Trophoblast cell (in vitro differentiated cells and primary cell): Measurements from ENCODE around the gene SLC6A16.

Experiments
- DNase-seq, 2 donors: peaks; one replicate each; pipeline ENCODE4 v3.0.0-alpha.2; 2016
- H2AFZ ChIP-seq: 2 replicates; pipeline ENCODE4 v1.6.1; 2013; ENCODE audit warnings: low read length, moderate library complexity, mild to moderate bottlenecking; ENCODE audit not compliant: insufficient read depth, poor library complexity
- H2AK5ac ChIP-seq: 2 replicates; pipeline ENCODE4 v1.6.1; 2013; ENCODE audit warnings: mild to moderate bottlenecking, low read length
- H2BK120ac ChIP-seq: 2 replicates; pipeline ENCODE4 v1.6.1; 2013; ENCODE audit warnings: low read length, mild to moderate bottlenecking, moderate library complexity; ENCODE audit not compliant: insufficient read depth, poor library complexity
- H2BK12ac ChIP-seq: 2 replicates; pipeline ENCODE4 v1.6.1; 2013; ENCODE audit warnings: mild to moderate bottlenecking, low read length, moderate library complexity
- H2BK5ac ChIP-seq: 2 replicates; pipeline ENCODE4 v1.6.1; 2013; ENCODE audit warnings: low read length, low read depth, moderate library complexity, mild to moderate bottlenecking; ENCODE audit not compliant: poor library complexity
- H3K14ac ChIP-seq: 2 replicates; pipeline ENCODE4 v1.6.1; 2013; ENCODE audit warnings: mild to moderate bottlenecking, low read length
- H3K18ac ChIP-seq: 2 replicates; pipeline ENCODE4 v1.6.1; 2013; ENCODE audit warnings: mild to moderate bottlenecking, low read length
- H3K23ac ChIP-seq: 2 replicates; pipeline ENCODE4 v1.6.1; 2013; ENCODE audit warnings: low read length
- H3K27ac ChIP-seq: 2 replicates; pipeline ENCODE4 v1.5.1; 2013; ENCODE audit warnings: low read depth, mild to moderate bottlenecking, inconsistent platforms, low read length, moderate library complexity
- H3K27me3 ChIP-seq: 2 replicates; pipeline ENCODE4 v1.6.1; 2013; ENCODE audit warnings: inconsistent platforms, mild to moderate bottlenecking, low read length, moderate library complexity; ENCODE audit not compliant: insufficient read depth
- H3K36me3 ChIP-seq, 2 experiments: 1 replicate in 1 of 2; 2 replicates in 1 of 2; pipeline ENCODE4 v1.6.1; 2013; ENCODE audit warnings: low read length in 2 of 2, mild to moderate bottlenecking in 2 of 2, moderate library complexity in 1 of 2; ENCODE audit not compliant: insufficient read depth in 2 of 2, control insufficient read depth in 1 of 2
- H3K4ac ChIP-seq: 2 replicates; pipeline ENCODE4 v1.6.1; 2013; ENCODE audit warnings: low read depth, mild to moderate bottlenecking, low read length, moderate library complexity
- H3K4me1 ChIP-seq, 2 experiments: 1 replicate in 1 of 2; 2 replicates in 1 of 2; pipeline ENCODE4 v1.6.1; 2013; ENCODE audit warnings: low read length in 2 of 2, mild to moderate bottlenecking in 2 of 2, moderate library complexity in 1 of 2; ENCODE audit not compliant: insufficient read depth in 2 of 2, control insufficient read depth in 1 of 2
- H3K4me2 ChIP-seq: 2 replicates; pipeline ENCODE4 v1.6.1; 2013; ENCODE audit warnings: inconsistent platforms, mild to moderate bottlenecking, low read length, moderate library complexity
- H3K4me3 ChIP-seq: 2 replicates; pipeline ENCODE4 v1.5.1; 2013; ENCODE audit warnings: mild to moderate bottlenecking, low read depth, low read length, inconsistent platforms
- H3K79me1 ChIP-seq: one replicate; pipeline ENCODE4 v1.6.1; 2013; ENCODE audit warnings: low read length
- H3K79me2 ChIP-seq: 2 replicates; pipeline ENCODE4 v1.6.1; 2013; ENCODE audit warnings: low read length, mild to moderate bottlenecking; ENCODE audit not compliant: control insufficient read depth, insufficient read depth, poor library complexity
- H3K9ac ChIP-seq: 2 replicates; pipeline ENCODE4 v1.6.1; 2013; ENCODE audit warnings: mild to moderate bottlenecking, low read length
- H3K9me3 ChIP-seq: 2 replicates; pipeline ENCODE4 v1.6.1; 2013; ENCODE audit warnings: low read depth, mild to moderate bottlenecking, control low read depth, inconsistent platforms, low read length; ENCODE audit not compliant: insufficient read depth
- H4K12ac ChIP-seq: 2 replicates; pipeline ENCODE4 v1.6.1; 2013; ENCODE audit warnings: low read depth, mild to moderate bottlenecking, low read length, moderate library complexity
- H4K8ac ChIP-seq: 2 replicates; pipeline ENCODE4 v1.6.1; 2013; ENCODE audit warnings: low read depth, mild to moderate bottlenecking, low read length, moderate library complexity
- H4K91ac ChIP-seq: one replicate; pipeline ENCODE4 v1.6.1; 2013; ENCODE audit warnings: low read depth, mild to moderate bottlenecking, low read length, moderate library complexity
- WGBS: extraction: QIAGEN DNeasy Blood & Tissue Kit; methylation state at CpG from one replicate; pipeline ENCODE4 v1.1.7; 2013; ENCODE audit warnings: missing lambda C conversion rate; ENCODE audit not compliant: insufficient read length, insufficient coverage; ENCODE audit errors: extremely low coverage; 5-methylcytosine and 5-hydroxymethylcytosine counted together

Gene SLC6A16

GRCh38 chr19:49318296-49318695 lies 6.7 kb downstream of the SLC6A16 start:
- Histone ChIP-seq H3K4me1 (no peaks in the 10 kb centered on the region), H2BK120ac (no peak overlapping the region), H3K4ac (no peak overlapping the region), H2AFZ (no peak overlapping the region), H3K14ac (no peak overlapping the region), H2AK5ac (no peak overlapping the region), H2BK5ac (no peak overlapping the region), H3K9me3 (peaks cover 2% of the 10 kb centered on the region), H3K9ac (no peak overlapping the region), H3K23ac (no peak overlapping the region), H3K79me1 (no peaks in the 10 kb centered on the region), H3K79me2 (no peaks in the 10 kb centered on the region), H3K27me3 (no peaks in the 10 kb centered on the region), H4K8ac (no peak overlapping the region), H3K4me2 (no peak overlapping the region), H3K4me3 (no peak overlapping the region), H4K91ac (no peak overlapping the region), H2BK12ac (no peak overlapping the region), H3K18ac (no peak overlapping the region), H4K12ac (no peak overlapping the region), H3K27ac (no peak overlapping the region), H3K36me3 (peaks cover 1 to 2% of the 10 kb centered on the region in 2 experiments)
- DNase-seq: no peak

GRCh38 chr19:49316284-49316683 lies 8.7 kb downstream of the SLC6A16 start:
- Histone ChIP-seq H2AK5ac (no peak overlapping the region), H3K4ac (no peak overlapping the region), H3K4me3 (no peak overlapping the region), H3K14ac (no peak overlapping the region), H4K12ac (no peak overlapping the region), H3K4me1 (no peaks in the 10 kb centered on the region), H3K36me3 (peaks cover 0 to 1% of the 10 kb centered on the region in 2 experiments), H3K79me2 (no peaks in the 10 kb centered on the region), H2BK5ac (no peak overlapping the region), H3K79me1 (no peaks in the 10 kb centered on the region), H2BK120ac (no peak overlapping the region), H4K8ac (no peak overlapping the region), H3K9me3 (no peaks in the 10 kb centered on the region), H2BK12ac (no peak overlapping the region), H3K4me2 (no peak overlapping the region), H4K91ac (no peak overlapping the region), H3K27ac (no peak overlapping the region), H2AFZ (no peak overlapping the region), H3K18ac (no peak overlapping the region), H3K27me3 (no peaks in the 10 kb centered on the region), H3K9ac (no peak overlapping the region), H3K23ac (no peak overlapping the region)
- DNase-seq: no peak

GRCh38 chr19:49315111-49315510 lies 9.9 kb downstream of the SLC6A16 start:
- Histone ChIP-seq H4K91ac (no peak overlapping the region), H3K79me2 (no peaks in the 10 kb centered on the region), H3K18ac (no peak overlapping the region), H3K27me3 (no peaks in the 10 kb centered on the region), H3K79me1 (no peaks in the 10 kb centered on the region), H3K23ac (no peak overlapping the region), H3K36me3 (peaks cover 9 to 11% of the 10 kb centered on the region in 2 experiments), H2BK120ac (no peak overlapping the region), H2BK5ac (no peak overlapping the region), H3K9me3 (peaks cover 4% of the 10 kb centered on the region), H3K9ac (no peak overlapping the region), H3K4me1 (no peaks in the 10 kb centered on the region), H4K8ac (no peak overlapping the region), H3K4me2 (no peak overlapping the region), H2AFZ (no peak overlapping the region), H2AK5ac (no peak overlapping the region), H4K12ac (no peak overlapping the region), H3K14ac (no peak overlapping the region), H2BK12ac (no peak overlapping the region), H3K27ac (no peak overlapping the region), H3K4me3 (no peak overlapping the region), H3K4ac (no peak overlapping the region)
- no peak for DNase-seq
- WGBS: no CpG with 5 or more reads among the region's 1 CpG

- H2BK5ac ChIP-seq: no peak overlapping the region
- no peaks in the 10 kb centered on the region for H3K79me1 ChIP-seq
- H3K4me1 ChIP-seq: no peaks in the 10 kb centered on the region
- no peak overlapping the region for H3K18ac ChIP-seq
- whole genome bisulfite sequencing: no CpG with 5 or more reads among the region's 6 CpGs
- no peak overlapping the region for H4K91ac ChIP-seq
- H3K4me2 ChIP-seq: no peak overlapping the region
- no peak overlapping the region for H2AK5ac ChIP-seq
- H3K36me3 ChIP-seq: peaks cover 14 to 17% of the 10 kb centered on the region in 2 experiments
- no peak overlapping the region for H3K23ac ChIP-seq
- no peak overlapping the region for H4K12ac ChIP-seq
- peaks cover 5% of the 10 kb centered on the region for H3K9me3 ChIP-seq
- H3K9ac ChIP-seq: no peak overlapping the region
- no peak overlapping the region for H4K8ac ChIP-seq
- no peak overlapping the region for H2BK12ac ChIP-seq
- DNase-seq: no peak
- no peak overlapping the region for H3K14ac ChIP-seq
- H3K4me3 ChIP-seq: no peak overlapping the region
- H2BK120ac ChIP-seq: no peak overlapping the region
- no peak overlapping the region for H3K27ac ChIP-seq
- H2AFZ ChIP-seq: no peak overlapping the region
- H3K4ac ChIP-seq: no peak overlapping the region
- H3K27me3 ChIP-seq: no peaks in the 10 kb centered on the region
- no peaks in the 10 kb centered on the region for H3K79me2 ChIP-seq
Measured at GRCh38 chr19:49309087-49309486, 15.9 kb downstream of the SLC6A16 start.
